HuH-7.5 (cell line): Measurements from ENCODE around the gene EVPL.
"Not testable (repeated sequence)": the region's sequence is repeated elsewhere in the genome, so short reads cannot be mapped to it uniquely, and the experiment has no call there.

Source experiments
- DNase-seq: peaks from one replicate; pipeline ENCODE4 v3.0.0; 2011; ENCODE audit warnings: low spot score

The EVPL gene

GRCh38 chr17:76048025-76048605 lies 21.0 kb upstream of the EVPL start:
- no peak for DNase-seq

GRCh38 chr17:76046064-76046463 lies 19.0 kb upstream of the EVPL start:
- DNase-seq, result no peak

- not testable (repeated sequence) for DNase-seq
Observed at GRCh38 chr17:76044475-76045007, 17.4 kb upstream of the EVPL start.

- DNase-seq, result not testable (repeated sequence)
Observed at GRCh38 chr17:76042868-76043267, 15.8 kb upstream of the EVPL start.

GRCh38 chr17:76040376-76040775 lies 13.3 kb upstream of the EVPL start:
- no peak for DNase-seq

- DNase-seq, result no peak
Observed at GRCh38 chr17:76039121-76039520, 12.0 kb upstream of the EVPL start.

GRCh38 chr17:76038050-76038449 lies 10.9 kb upstream of the EVPL start:
- DNase-seq, result no peak

- DNase-seq, result no peak
Observed at GRCh38 chr17:76036497-76037261, 9.6 kb upstream of the EVPL start.

GRCh38 chr17:76034428-76035350 lies 7.6 kb upstream of the EVPL start:
- DNase-seq, result no peak

- DNase-seq, result no peak
Observed at GRCh38 chr17:76033139-76033538, 6.0 kb upstream of the EVPL start.

GRCh38 chr17:76032780-76033108 lies 5.6 kb upstream of the EVPL start:
- DNase-seq, result no peak

GRCh38 chr17:76032073-76032779 lies 5.1 kb upstream of the EVPL start:
- no peak for DNase-seq

- DNase-seq, result no peak
Observed at GRCh38 chr17:76026714-76027158, 370 bp downstream of the EVPL start.

GRCh38 chr17:76025294-76025693 lies 1.8 kb downstream of the EVPL start:
- DNase-seq, result no peak

GRCh38 chr17:76024353-76024752 lies 2.8 kb downstream of the EVPL start:
- no peak for DNase-seq

GRCh38 chr17:76023900-76024237 lies 3.2 kb downstream of the EVPL start:
- no peak for DNase-seq

- no peak for DNase-seq
Observed at GRCh38 chr17:76022973-76023899, 3.9 kb downstream of the EVPL start.

- DNase-seq, result no peak
Observed at GRCh38 chr17:76022285-76022684, 4.8 kb downstream of the EVPL start.

GRCh38 chr17:76019833-76020467 lies 7.2 kb downstream of the EVPL start:
- no peak for DNase-seq

- no peak for DNase-seq
Observed at GRCh38 chr17:76018801-76019200, 8.3 kb downstream of the EVPL start.

- no peak for DNase-seq
Observed at GRCh38 chr17:76018340-76018680, 8.8 kb downstream of the EVPL start.
